GM18909 (cell line): Measurements from ENCODE around the gene SPIN2B.

Experiments
- ATAC-seq: cut with Tn5 transposase; IDR thresholded peaks from one replicate; pipeline ENCODE4 v1.9.1; 2021; ENCODE audit warnings: mild to moderate bottlenecking; ENCODE audit not compliant: unreplicated experiment, poor library complexity

Gene SPIN2B

GRCh38 chrX:57074458-57074857 lies 46.9 kb downstream of the SPIN2B start:
- ATAC-seq = no peak

- ATAC-seq = no peak
Observed at GRCh38 chrX:57070185-57070984, 51.0 kb downstream of the SPIN2B start.
